B cell (primary cell): Measurements from ENCODE around the gene ARMH3. TPM values are rescaled to one million over a fixed set of nuclear protein-coding genes. Genes with fewer than 3 reads are reported as not detected.

Experiments
- ATAC-seq: fragments of 200-7000 bp; cut with Tn5 transposase; one replicate; pipeline ENCODE4 v1.10.0; 2021; ENCODE audit warnings: low read depth, mild to moderate bottlenecking, moderate number of reproducible peaks, moderate library complexity
- CTCF ChIA-PET: fragments of 350-600 bp; sonication (Branson Sonifier 250); formaldehyde crosslinking; loops from one replicate; lab custom pipeline; 2021; ENCODE audit warnings: antibody characterized with exemption, inconsistent platforms; lab: Charles Lee
- POLR2A ChIA-PET: fragments of 350-600 bp; sonication (Branson Sonifier 250); formaldehyde crosslinking; loops from one replicate; lab custom pipeline; 2021; ENCODE audit warnings: antibody characterized with exemption; lab: Charles Lee
- DNase-seq: peaks from one replicate; pipeline ENCODE4 v3.0.0; 2013
- H2AFZ ChIP-seq: 2 replicates; pipeline ENCODE4 v1.6.1; 2012; ENCODE audit warnings: mild to moderate bottlenecking, low read depth, low read length; ENCODE audit not compliant: insufficient read depth, poor library complexity, severe bottlenecking
- H3K27ac ChIP-seq, 2 donors: 1 replicate in 1 of 2; 2 replicates in 1 of 2; pipeline ENCODE4 v1.5.1; 2012 to 2013; ENCODE audit warnings: low read length in 2 of 2, mild to moderate bottlenecking in 2 of 2, moderate library complexity in 1 of 2
- H3K27me3 ChIP-seq, 4 experiments: fragments of 200-600 bp in 1 of 4; sonication (generic) in 1 of 4; replicated peaks in 1 of 4; 1 replicate in 2 of 4; 2 replicates in 2 of 4; pipeline versions ENCODE4 v1.6.1 to v1.7.0; 2013 to 2016; ENCODE audit warnings: low read length in 3 of 4, mild to moderate bottlenecking in 2 of 4, mixed read lengths in 1 of 4, moderate library complexity in 1 of 4; ENCODE audit not compliant: insufficient read depth in 4 of 4, control insufficient read depth in 3 of 4; ENCODE audit errors: control extremely low read depth in 1 of 4
- H3K36me3 ChIP-seq, 2 experiments: replicated peaks in 1 of 2; 1 replicate in 1 of 2; 2 replicates in 1 of 2; pipeline versions ENCODE4 v1.6.1 to v1.7.1; 2013; ENCODE audit warnings: low read length in 1 of 2; ENCODE audit not compliant: insufficient read depth in 2 of 2, control insufficient read depth in 1 of 2; ENCODE audit errors: control extremely low read depth in 1 of 2, extremely low read depth in 1 of 2
- H3K4me1 ChIP-seq, 2 donors: fragments of 200-600 bp in 1 of 2; sonication (generic) in 1 of 2; 1 replicate in 1 of 2; 2 replicates in 1 of 2; pipeline versions ENCODE4 v1.5.1 to v1.6.1; 2013 to 2017; ENCODE audit warnings: low read length in 2 of 2; ENCODE audit not compliant: control insufficient read depth in 2 of 2, insufficient read depth in 2 of 2
- H3K4me2 ChIP-seq: replicated peaks from 2 replicates; pipeline ENCODE3; 2012; ENCODE audit warnings: mild to moderate bottlenecking, low read depth, low read length; ENCODE audit not compliant: poor library complexity, severe bottlenecking
- H3K4me3 ChIP-seq, 5 experiments: fragments of 200-600 bp in 1 of 5; sonication (generic) in 1 of 5; 1 replicate in 3 of 5; 2 replicates in 2 of 5; pipeline versions ENCODE4 v1.5.1 to v1.7.0; 2011 to 2016; ENCODE audit warnings: low read length in 4 of 5, mild to moderate bottlenecking in 4 of 5, low read depth in 2 of 5, control low read depth in 1 of 5, moderate library complexity in 1 of 5; ENCODE audit not compliant: insufficient read depth in 1 of 5; ENCODE audit errors: control extremely low read depth in 1 of 5, extremely low read depth in 1 of 5
- H3K79me2 ChIP-seq: fragments of 200-600 bp; sonication (generic); one replicate; pipeline ENCODE4 v1.6.0; 2016; ENCODE audit warnings: low read length; ENCODE audit not compliant: control insufficient read depth, insufficient read depth
- H3K9ac ChIP-seq: fragments of 200-600 bp; sonication (generic); 2 replicates; pipeline ENCODE4 v1.6.1; 2017; ENCODE audit warnings: mild to moderate bottlenecking, low read length, moderate library complexity
- H3K9me3 ChIP-seq, 3 donors: one replicate each; pipeline versions ENCODE4 v1.6.1 to v1.7.1; 2013; ENCODE audit warnings: low read length in 2 of 3; ENCODE audit not compliant: control insufficient read depth in 2 of 3, insufficient read depth in 1 of 3; ENCODE audit errors: control extremely low read depth in 1 of 3
- H4K20me1 ChIP-seq: 2 replicates; pipeline ENCODE4 v1.6.0; 2012; ENCODE audit warnings: mild to moderate bottlenecking, low read length; ENCODE audit not compliant: insufficient read depth, control insufficient read depth, poor library complexity, severe bottlenecking
- H3K27ac Mint-ChIP-seq: one replicate; pipeline ENCODE4 v1.8.0; 2021; ENCODE audit warnings: mixed read lengths
- H3K27me3 Mint-ChIP-seq: one replicate; pipeline ENCODE4 v1.8.0; 2021; ENCODE audit warnings: mixed read lengths
- H3K4me1 Mint-ChIP-seq: one replicate; pipeline ENCODE4 v1.8.0; 2021; ENCODE audit warnings: mixed read lengths
- H3K4me3 Mint-ChIP-seq: one replicate; pipeline ENCODE4 v1.8.0; 2021; ENCODE audit warnings: mixed read lengths
- H3K9me3 Mint-ChIP-seq: one replicate; pipeline ENCODE4 v1.8.0; 2022; ENCODE audit warnings: mixed read lengths; ENCODE audit not compliant: insufficient read depth
- EZH2 ChIP-seq: IDR thresholded peaks from 2 replicates; pipeline ENCODE4 v1.6.1; 2012; ENCODE audit warnings: borderline replicate concordance, low read depth, mild to moderate bottlenecking, moderate library complexity, low read length; ENCODE audit not compliant: insufficient read depth, poor library complexity, severe bottlenecking
- WGBS: methylation state at CpG from one replicate; pipeline ENCODE4 v1.1.5; 2013; ENCODE audit warnings: missing lambda C conversion rate; ENCODE audit not compliant: insufficient coverage; 5-methylcytosine and 5-hydroxymethylcytosine counted together
- intact Hi-C: fragments of 100-400 bp; cut with micrococcal nuclease; formaldehyde crosslinking; loops from one replicate; pipeline ENCODE4 v1.10.0; 2022
- polyA plus RNA-seq: library from polyadenylated mRNA; depleted of rRNA; stranded (reverse); fragments of >200 nt; gene quantifications from 2 replicates; pipeline ENCODE4 v1.2.3, GENCODE V29; 2012
- total RNA-seq, 2 donors: library from RNA; stranded (reverse); fragments of 120-200 nt in 1 of 2; gene quantifications; 1 replicate in 1 of 2; 2 replicates in 1 of 2; pipeline versions ENCODE4 v1.2.3 to v1.2.4, GENCODE V29; 2013 to 2022
- TF ChIP-seq, protein P1 (sequence below): fragments of 200-600 bp; IDR thresholded peaks from one replicate; pipeline ENCODE4 v1.8.0; 2022; ENCODE audit warnings: antibody characterized with exemption, mild to moderate bottlenecking

The ARMH3 gene
- total and polyA plus RNA-seq, 2 donors (not counting 1 experiment from before 2014, with no cell fraction given), result 33.4 to 40.7 TPM

DNA sequence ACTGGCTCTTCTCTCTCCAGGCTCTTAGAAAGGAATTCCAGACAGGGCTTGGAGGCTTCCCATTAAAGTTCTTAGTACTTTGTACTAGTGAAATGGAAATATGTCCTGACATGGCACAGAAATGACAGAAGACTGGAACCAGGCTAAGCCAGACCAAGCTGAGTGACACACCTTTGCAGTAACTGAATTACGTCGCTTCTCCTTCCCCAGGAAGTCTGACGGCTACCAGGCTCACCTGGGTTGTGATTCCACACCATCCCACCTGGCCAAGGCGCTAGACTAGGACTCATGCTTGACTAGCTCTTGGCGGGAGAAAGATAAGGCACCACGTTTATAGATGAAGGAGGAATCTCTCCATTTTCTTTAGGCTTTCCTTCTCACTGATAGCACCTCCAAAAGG, 161.7 kb downstream of the ARMH3 start:
- intact Hi-C loops, result no loop called here
- Histone ChIP-seq H3K9ac (no peak overlapping the region), H4K20me1 (no peaks in the 10 kb centered on the region), H3K27ac (peak overlapping the region in 1 of 2 donors; percentile 61), H3K4me2 (no peak overlapping the region), H3K4me1 (peaks cover 47 to 56% of the 10 kb centered on the region in 2 donors), H3K79me2 (peaks cover 41% of the 10 kb centered on the region), H3K4me3 (no peak overlapping the region), H3K9me3 (no peaks in the 10 kb centered on the region), H3K27me3 (no peaks in the 10 kb centered on the region), H3K36me3 (no peaks in the 10 kb centered on the region), H2AFZ (no peak overlapping the region)
- no peaks in the 10 kb centered on the region for H3K27me3 Mint-ChIP-seq
- DNase-seq, result no peak
- peaks cover 58% of the 10 kb centered on the region for H3K4me1 Mint-ChIP-seq
- POLR2A ChIA-PET, result interaction anchor here (0.7 kb wide), 1 partner anchor 199 kb away, joined by 6 read pairs; no protein-coding TSS in a partner anchor
- no peak for ATAC-seq
- H3K9me3 Mint-ChIP-seq, result no peaks in the 10 kb centered on the region
- H3K27ac Mint-ChIP-seq, result no peak overlapping the region
- TF ChIP-seq, protein P1, sequence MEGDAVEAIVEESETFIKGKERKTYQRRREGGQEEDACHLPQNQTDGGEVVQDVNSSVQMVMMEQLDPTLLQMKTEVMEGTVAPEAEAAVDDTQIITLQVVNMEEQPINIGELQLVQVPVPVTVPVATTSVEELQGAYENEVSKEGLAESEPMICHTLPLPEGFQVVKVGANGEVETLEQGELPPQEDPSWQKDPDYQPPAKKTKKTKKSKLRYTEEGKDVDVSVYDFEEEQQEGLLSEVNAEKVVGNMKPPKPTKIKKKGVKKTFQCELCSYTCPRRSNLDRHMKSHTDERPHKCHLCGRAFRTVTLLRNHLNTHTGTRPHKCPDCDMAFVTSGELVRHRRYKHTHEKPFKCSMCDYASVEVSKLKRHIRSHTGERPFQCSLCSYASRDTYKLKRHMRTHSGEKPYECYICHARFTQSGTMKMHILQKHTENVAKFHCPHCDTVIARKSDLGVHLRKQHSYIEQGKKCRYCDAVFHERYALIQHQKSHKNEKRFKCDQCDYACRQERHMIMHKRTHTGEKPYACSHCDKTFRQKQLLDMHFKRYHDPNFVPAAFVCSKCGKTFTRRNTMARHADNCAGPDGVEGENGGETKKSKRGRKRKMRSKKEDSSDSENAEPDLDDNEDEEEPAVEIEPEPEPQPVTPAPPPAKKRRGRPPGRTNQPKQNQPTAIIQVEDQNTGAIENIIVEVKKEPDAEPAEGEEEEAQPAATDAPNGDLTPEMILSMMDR, result no peak
- TF ChIP-seq EZH2, result no peak
- no peak overlapping the region for H3K4me3 Mint-ChIP-seq
- WGBS, result 98% methylated on average over 4 of the region's 6 CpGs
- CTCF ChIA-PET, result interaction anchor here (1.3 to 30.4 kb wide), 2 partner anchors 14 to 111 kb away, joined by 4 to 986 read pairs; no protein-coding TSS in a partner anchor

DNA sequence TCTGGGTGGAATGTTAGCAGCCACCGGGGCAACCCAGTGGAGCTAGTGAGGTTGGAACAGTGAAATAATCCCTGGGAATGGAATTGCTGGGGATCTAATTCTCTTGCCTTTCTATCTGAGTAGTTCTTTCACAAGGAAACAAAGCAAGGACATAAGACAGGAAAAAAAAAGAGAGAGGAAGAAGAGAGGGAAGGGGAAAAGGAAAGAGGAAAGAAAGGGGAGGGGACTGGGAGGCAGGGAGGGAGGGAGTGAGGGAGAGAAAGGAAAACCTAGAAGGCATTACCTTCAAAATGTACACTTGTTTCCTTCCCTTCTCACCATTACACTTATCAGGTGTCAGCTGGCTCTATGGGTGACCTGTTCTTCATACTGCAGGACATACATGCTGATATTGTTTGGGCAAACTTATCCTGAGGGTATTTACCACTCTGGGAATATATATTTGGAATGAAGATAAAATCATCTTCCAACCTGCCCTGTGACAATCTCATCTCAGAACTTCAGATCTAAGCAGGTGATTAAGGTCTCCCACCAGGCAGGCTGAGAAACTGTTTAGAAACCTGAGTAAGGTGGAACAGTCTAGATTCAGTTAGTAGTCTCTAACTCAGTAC, 162.4 kb downstream of the ARMH3 start:
- Histone ChIP-seq H3K36me3 (no peaks in the 10 kb centered on the region), H3K27ac (peak overlapping the region in 1 of 2 donors; percentile 61), H4K20me1 (no peaks in the 10 kb centered on the region), H3K79me2 (peaks cover 36% of the 10 kb centered on the region), H2AFZ (no peak overlapping the region), H3K9ac (no peak overlapping the region), H3K4me2 (no peak overlapping the region), H3K9me3 (no peaks in the 10 kb centered on the region), H3K4me1 (peaks cover 50 to 58% of the 10 kb centered on the region in 2 donors), H3K4me3 (no peak overlapping the region), H3K27me3 (no peaks in the 10 kb centered on the region)
- POLR2A ChIA-PET, result interaction anchor here (1.0 to 1.2 kb wide), 2 partner anchors 8 to 10 kb away, joined by 3 read pairs; no protein-coding TSS in a partner anchor
- CTCF ChIA-PET, result interaction anchor here (1.3 to 30.4 kb wide), 3 partner anchors 14 to 112 kb away, joined by 4 to 986 read pairs (median 115); partner anchors contain the start of gene KCNIP2
- no peak for TF ChIP-seq EZH2
- TF ChIP-seq, protein P1, result no peak
- ATAC-seq (no peak), DNase-seq (no peak)
- no CpG with 5 or more reads among the region's 1 CpG for WGBS
- Mint-ChIP-seq H3K27ac (peak overlapping the region; percentile 3), H3K9me3 (no peaks in the 10 kb centered on the region), H3K27me3 (no peaks in the 10 kb centered on the region), H3K4me1 (peaks cover 61% of the 10 kb centered on the region), H3K4me3 (no peak overlapping the region)
- intact Hi-C loops, result no loop called here
